ENCODE results near the gene FGD1.
"Not testable (repeated sequence)": the region's sequence is repeated elsewhere in the genome, so short reads cannot be mapped to it uniquely, and the experiment has no call there.

The FGD1 gene

GRCh38 chrX:54495814-54496516, at the start of gene FGD1:
TSS of gene FGD1 (minus strand) at chrX:54496234. CDS start at chrX:54495432, 802 bp downstream.
- DNase-seq (peak; percentile 56), ATAC-seq (peak; percentile 46)

- not testable (repeated sequence) for ATAC-seq, DNase-seq
Observed at GRCh38 chrX:54542239-54542638, 46.2 kb upstream of the FGD1 start.

- ATAC-seq (no peak), DNase-seq (no peak)
Observed at GRCh38 chrX:54540289-54540688, 44.3 kb upstream of the FGD1 start.

GRCh38 chrX:54534271-54534670, 38.2 kb upstream of the FGD1 start:
- no peak for ATAC-seq
- no peak for DNase-seq

GRCh38 chrX:54530357-54530900, 34.4 kb upstream of the FGD1 start:
- DNase-seq (no peak), ATAC-seq (no peak)

- DNase-seq (peak; percentile 81), ATAC-seq (peak; percentile 79)
Observed at GRCh38 chrX:54529552-54530356, 33.7 kb upstream of the FGD1 start, which contains the start of gene GNL3L. TSS of gene GNL3L (plus strand) at chrX:54530219. CDS start at chrX:54532567, 2,348 bp downstream.

GRCh38 chrX:54529151-54529550, 33.1 kb upstream of the FGD1 start:
- no peak for ATAC-seq

GRCh38 chrX:54509400-54509799, 13.4 kb upstream of the FGD1 start:
- DNase-seq: no peak
- no peak for ATAC-seq

More at GRCh38 chrX:54529151-54529550, 33.1 kb upstream of the FGD1 start:
- no peak for DNase-seq

GRCh38 chrX:54496936-54497335, 902 bp upstream of the FGD1 start:
- DNase-seq (no peak), ATAC-seq (no peak)

- ATAC-seq (no peak), DNase-seq (no peak)
Observed at GRCh38 chrX:54496517-54496852, 451 bp upstream of the FGD1 start.

- DNase-seq: peak; percentile 3
Observed at GRCh38 chrX:54494989-54495813, 833 bp downstream of the FGD1 start.

GRCh38 chrX:54494166-54494988, 1.7 kb downstream of the FGD1 start:
- DNase-seq (no peak), ATAC-seq (no peak)

More at GRCh38 chrX:54494989-54495813, 833 bp downstream of the FGD1 start:
- ATAC-seq: no peak

- no peak for ATAC-seq
- DNase-seq: no peak
Observed at GRCh38 chrX:54492340-54492739, 3.7 kb downstream of the FGD1 start.

GRCh38 chrX:54489819-54490218, 6.2 kb downstream of the FGD1 start:
- not testable (repeated sequence) for DNase-seq, ATAC-seq

- ATAC-seq: no peak
- no peak for DNase-seq
Observed at GRCh38 chrX:54484666-54485065, 11.4 kb downstream of the FGD1 start.

- ATAC-seq (no peak), DNase-seq (no peak)
Observed at GRCh38 chrX:54483946-54484345, 12.1 kb downstream of the FGD1 start.

- ATAC-seq (no peak), DNase-seq (no peak)
Observed at GRCh38 chrX:54482839-54483593, 13.0 kb downstream of the FGD1 start.

- ATAC-seq (no peak), DNase-seq (no peak)
Observed at GRCh38 chrX:54479136-54480111, 16.6 kb downstream of the FGD1 start.
